C4-2B (cell line): ENCODE results near the gene PGK2.

Experiments
- CTCF ChIP-seq: fragments of 450-650 bp; conservative IDR thresholded peaks from 2 replicates; pipeline ENCODE4 v1.5.1; 2017; ENCODE audit warnings: mild to moderate bottlenecking
- ZFX ChIP-seq: fragments of 450-650 bp; IDR thresholded peaks from 2 replicates; pipeline ENCODE4 v1.6.1; 2017

- no peak for TF ChIP-seq CTCF
- TF ChIP-seq ZFX: no peak
Measured at GRCh38 chr6:49764571-49765236, 22.4 kb downstream of the PGK2 start.
